Activated T-cell treated with anti-CD3 and anti-CD28 coated beads for 1 hour (primary cell): ENCODE data around the gene PURB.
"Not testable (repeated sequence)": the region's sequence is repeated elsewhere in the genome, so short reads cannot be mapped to it uniquely, and the experiment has no call there.

Experiments used
- DNase-seq: peaks from one replicate; pipeline ENCODE4 v3.0.0-alpha.2; 2020; ENCODE audit warnings: low read depth

PURB gene

GRCh38 chr7:44852590-44852989 lies 32.7 kb downstream of the PURB start:
- no peak for DNase-seq

- no peak for DNase-seq
Measured at GRCh38 chr7:44849885-44850544, 35.3 kb downstream of the PURB start.

DNA sequence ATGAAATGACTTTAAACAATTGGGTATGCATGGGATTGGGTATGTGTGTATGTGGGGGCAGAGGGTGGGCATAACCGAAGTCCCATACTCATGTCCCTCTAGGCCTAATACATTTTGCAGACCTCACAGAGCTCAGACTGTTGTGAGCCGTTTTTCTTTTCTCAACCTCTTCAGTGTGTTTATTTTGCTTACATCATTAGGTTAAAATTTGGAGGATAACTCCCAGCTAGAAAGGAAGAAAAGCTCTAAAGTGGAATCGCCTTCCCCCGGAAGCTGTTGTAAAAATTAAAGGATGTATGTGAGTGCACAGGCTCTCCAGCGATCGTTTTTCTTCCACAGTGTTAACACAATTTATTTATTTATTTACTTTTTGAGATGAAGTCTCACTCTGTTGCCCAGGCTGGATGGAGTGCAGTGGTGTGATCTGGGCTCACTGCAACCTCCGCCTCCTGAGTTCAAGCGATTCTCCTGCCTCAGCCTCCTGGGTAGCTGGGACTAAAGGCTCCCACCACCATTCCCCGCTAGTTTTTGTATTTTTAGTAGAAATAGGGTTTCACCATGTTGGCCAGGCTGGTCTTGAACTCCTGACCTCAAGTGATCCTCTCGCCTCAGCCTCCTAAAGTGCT lies 36.0 kb downstream of the PURB start:
- no peak for DNase-seq

- peak; percentile 100 for DNase-seq
Measured at GRCh38 chr7:44847920-44848634, 37.3 kb downstream of the PURB start, which contains the start of gene H2AZ2. Gene H2AZ2, minus strand, starts transcription at chr7:44848087. Its CDS starts 116 bp downstream, at chr7:44847971.

- DNase-seq: peak; percentile 84
Measured at GRCh38 chr7:44847509-44847919, 37.8 kb downstream of the PURB start.

GRCh38 chr7:44846816-44847508 lies 38.4 kb downstream of the PURB start:
- DNase-seq: no peak

- DNase-seq: not testable (repeated sequence)
Measured at GRCh38 chr7:44846390-44846789, 38.9 kb downstream of the PURB start.

- DNase-seq: no peak
Measured at GRCh38 chr7:44845451-44845850, 39.9 kb downstream of the PURB start.

- DNase-seq: not testable (repeated sequence)
Measured at GRCh38 chr7:44843440-44843839, 41.9 kb downstream of the PURB start.

DNA sequence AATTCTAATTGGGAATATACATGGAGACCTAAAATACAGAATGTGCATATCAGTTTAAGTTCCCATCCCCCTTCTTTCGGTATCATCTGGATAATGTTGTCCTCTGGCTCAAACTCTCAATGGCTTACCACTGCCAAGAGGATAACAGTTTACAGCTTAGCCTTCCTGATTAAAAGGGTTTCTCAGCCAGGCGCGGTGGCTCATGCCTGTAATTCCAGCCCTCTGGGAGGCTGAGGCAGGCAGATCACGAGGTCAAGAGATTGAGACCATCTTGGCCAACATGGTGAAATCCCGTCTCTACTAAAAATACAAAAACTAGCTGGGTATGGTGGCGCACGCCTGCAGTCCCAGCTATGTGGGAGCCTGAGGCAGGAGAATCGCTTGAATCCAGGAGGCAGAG lies 42.7 kb downstream of the PURB start:
- not testable (repeated sequence) for DNase-seq

GRCh38 chr7:44838751-44839150 lies 46.6 kb downstream of the PURB start:
- DNase-seq: no peak

GRCh38 chr7:44827567-44827966 lies 57.8 kb downstream of the PURB start:
- no peak for DNase-seq
